ENCODE results near the gene GPR162. TPM values are rescaled to one million over a fixed set of nuclear protein-coding genes. Genes with fewer than 3 reads are reported as not detected.
"Not testable (repeated sequence)": the region's sequence is repeated elsewhere in the genome, so short reads cannot be mapped to it uniquely, and the experiment has no call there.

Gene GPR162
- total and polyA plus RNA-seq, 4 experiments from 2014 or later, result 0.32 TPM; not detected in 3

GRCh38 chr12:6873094-6874014 is 51.7 kb downstream of the GPR162 start, which contains the start of gene SPSB2:
Gene SPSB2 (minus strand): TSS chr12:6873303. CDS start chr12:6872901, 402 bp downstream.
- Mint-ChIP-seq H3K9me3 (no peaks in the 10 kb centered on the region), H3K4me1 (peaks cover 32 to 66% (median 49%) of the 10 kb centered on the region in 4 donors), H3K36me3 (peaks cover 7 to 44% of the 10 kb centered on the region in 2 donors), H3K27me3 (no peaks in the 10 kb centered on the region), H3K27ac (peak within 1 kb of the TSS; percentile 90 to 96 (median 93)), H3K4me3 (peak within 1 kb of the TSS; percentile 90 to 93 (median 92))
- H3K36me3 ChIP-seq (ENCODE audit: insufficient read depth, low read length), result peaks cover 17% of the 10 kb centered on the region
- H3K9me3 ChIP-seq (ENCODE audit: control insufficient read depth in 1 of 2, low read length in 2 of 2), result no peaks in the 10 kb centered on the region
- intact Hi-C loops (cut with micrococcal nuclease), result loop anchor here (1.0 kb wide), 5 partner anchors 18 to 97 kb away; partner anchors contain the start of genes EMG1, ENO2, LRRC23 and PHB2
- ChIA-PET POLR2A (ENCODE audit: partially characterized antibody) (interaction anchor here (0.6 to 11.0 kb wide), 46 partner anchors 9 to 316 kb away, joined by 3 to 270 read pairs (median 4); partner anchors contain the start of genes C12orf57, C1RL, CD4 and CDCA3), CTCF (ENCODE audit: partially characterized antibody) (interaction anchor here (0.6 to 9.2 kb wide), 56 partner anchors 9 to 766 kb away, joined by 3 to 151 read pairs (median 5); partner anchors contain the start of genes C12orf57, C1RL, CDCA3 and ENO2)
- peak within 1 kb of the TSS; percentile 93 to 99 for H3K4me3 ChIP-seq (ENCODE audit: low read length in 2 of 2)
- peaks cover 45% of the 10 kb centered on the region for H3K4me1 ChIP-seq (ENCODE audit: insufficient read depth, low read length)
- H3K27ac ChIP-seq (ENCODE audit: low read depth, low read length), result peak within 1 kb of the TSS; percentile 87
- DNase-seq, result peak; percentile 97 to 98 (median 98)
- no peaks in the 10 kb centered on the region for H3K27me3 ChIP-seq (ENCODE audit: insufficient read depth, low read length)

GRCh38 chr12:6874015-6874368 is 52.4 kb downstream of the GPR162 start:
- H3K27me3 ChIP-seq (ENCODE audit: insufficient read depth, low read length); DNase-seq; H3K9me3 Mint-ChIP-seq; H3K9me3 ChIP-seq (ENCODE audit: control insufficient read depth in 1 of 2, low read length in 2 of 2); intact Hi-C loops (cut with micrococcal nuclease); H3K27me3 Mint-ChIP-seq: not testable (repeated sequence)
- CTCF ChIA-PET (ENCODE audit: partially characterized antibody), result interaction anchor here (1.1 to 9.2 kb wide), 7 partner anchors 17 to 237 kb away, joined by 3 to 151 read pairs (median 32); partner anchors contain the start of genes C12orf57, C1RL, LPCAT3 and P3H3
- H3K4me3 Mint-ChIP-seq, result peak overlapping the region; percentile 89 to 93 (median 92)
- peaks cover 17% of the 10 kb centered on the region for H3K36me3 ChIP-seq (ENCODE audit: insufficient read depth, low read length)
- peak overlapping the region; percentile 87 for H3K27ac ChIP-seq (ENCODE audit: low read depth, low read length)
- H3K36me3 Mint-ChIP-seq, result peaks cover 7 to 38% of the 10 kb centered on the region in 2 donors
- POLR2A ChIA-PET (ENCODE audit: partially characterized antibody), result interaction anchor here (0.6 to 11.0 kb wide), 9 partner anchors 9 to 185 kb away, joined by 3 to 270 read pairs (median 33); partner anchors contain the start of genes C12orf57, CDCA3, ENO2 and RNU7-1
- peaks cover 39% of the 10 kb centered on the region for H3K4me1 ChIP-seq (ENCODE audit: insufficient read depth, low read length)
- H3K4me3 ChIP-seq (ENCODE audit: low read length in 2 of 2), result peak overlapping the region; percentile 76 to 99
- H3K27ac Mint-ChIP-seq, result peak overlapping the region; percentile 75 to 96 (median 89)
- H3K4me1 Mint-ChIP-seq, result peaks cover 27 to 60% (median 42%) of the 10 kb centered on the region in 4 donors

Other genes with a start within 250 kb of the GPR162 start
- gene CHD4, start 214.4 kb upstream of the GPR162 start, total RNA-seq, result 100 to 1,000 TPM; 246 to 255 TPM
- 10 to 100 TPM; 13.3 to 64.6 TPM for gene CHD4, start 214.4 kb upstream of the GPR162 start, polyA plus RNA-seq
- 10 to 100 TPM; 10.2 to 11.1 TPM for gene LPAR5, start 185.9 kb upstream of the GPR162 start, total RNA-seq
- gene LPAR5, start 185.9 kb upstream of the GPR162 start, polyA plus RNA-seq, result 10 to 100 TPM in 1 of 2 donors, 1 to 10 TPM in 1; 5.4 to 11.9 TPM
- gene ACRBP, start 174.4 kb upstream of the GPR162 start, total RNA-seq, result 10 to 100 TPM; 13.9 to 16.3 TPM
- gene ACRBP, start 174.4 kb upstream of the GPR162 start, polyA plus RNA-seq, result under 1 TPM in 1 of 2 donors, not detected in 1; 0.25 TPM
- 10 to 100 TPM; 82.3 to 83.5 TPM for gene ING4, start 158.7 kb upstream of the GPR162 start, total RNA-seq
- gene ING4, start 158.7 kb upstream of the GPR162 start, polyA plus RNA-seq, result 100 to 1,000 TPM in 1 of 2 donors, 10 to 100 TPM in 1; 73.0 to 122 TPM
- 10 to 100 TPM; 88.6 to 88.7 TPM for gene ZNF384, start 132.4 kb upstream of the GPR162 start, total RNA-seq
- gene ZNF384, start 132.4 kb upstream of the GPR162 start, polyA plus RNA-seq, result 10 to 100 TPM; 14.4 to 45.8 TPM
- gene PIANP, start 121.0 kb upstream of the GPR162 start, total RNA-seq, result 1 to 10 TPM; 1.3 to 1.5 TPM
- under 1 TPM; 0.61 to 0.69 TPM for gene PIANP, start 121.0 kb upstream of the GPR162 start, polyA plus RNA-seq
- 10 to 100 TPM; 36.9 to 37.7 TPM for gene COPS7A, start 97.8 kb upstream of the GPR162 start, total RNA-seq
- 10 to 100 TPM; 44.7 to 48.6 TPM for gene COPS7A, start 97.8 kb upstream of the GPR162 start, polyA plus RNA-seq
- 10 to 100 TPM; 79.8 to 80.3 TPM for gene MLF2, start 68.7 kb upstream of the GPR162 start, total RNA-seq
- gene MLF2, start 68.7 kb upstream of the GPR162 start, polyA plus RNA-seq, result 100 to 1,000 TPM; 111 to 130 TPM
- 1 to 10 TPM; 2.0 to 2.9 TPM for gene PTMS, start 55.5 kb upstream of the GPR162 start, total RNA-seq
- 1 to 10 TPM; 1.3 to 3.6 TPM for gene PTMS, start 55.5 kb upstream of the GPR162 start, polyA plus RNA-seq
- 1 to 10 TPM; 2.4 to 3.8 TPM for gene LAG3, start 49.3 kb upstream of the GPR162 start, total RNA-seq
- gene LAG3, start 49.3 kb upstream of the GPR162 start, polyA plus RNA-seq, result 1 to 10 TPM; 4.9 to 8.3 TPM
- 100 to 1,000 TPM; 285 to 291 TPM for gene CD4, start 32.3 kb upstream of the GPR162 start, total RNA-seq
- 100 to 1,000 TPM; 251 to 456 TPM for gene CD4, start 32.3 kb upstream of the GPR162 start, polyA plus RNA-seq
- gene P3H3, start 6.6 kb downstream of the GPR162 start, total RNA-seq, result 10 to 100 TPM; 11.2 to 11.8 TPM
- 1 to 10 TPM in 1 of 2 donors, under 1 TPM in 1; 0.72 to 1.2 TPM for gene P3H3, start 6.6 kb downstream of the GPR162 start, polyA plus RNA-seq
- 1 to 10 TPM; 5.1 to 5.2 TPM for gene GNB3, start 19.1 kb downstream of the GPR162 start, total RNA-seq
- not detected for gene GNB3, start 19.1 kb downstream of the GPR162 start, polyA plus RNA-seq
- gene CDCA3, start 29.5 kb downstream of the GPR162 start, total RNA-seq, result 1 to 10 TPM; 1.3 to 2.0 TPM
- gene CDCA3, start 29.5 kb downstream of the GPR162 start, polyA plus RNA-seq, result under 1 TPM; 0.09 to 0.39 TPM
- gene USP5, start 30.3 kb downstream of the GPR162 start, total RNA-seq, result 10 to 100 TPM; 65.2 to 69.3 TPM
- gene USP5, start 30.3 kb downstream of the GPR162 start, polyA plus RNA-seq, result 10 to 100 TPM; 53.9 to 73.0 TPM
- 100 to 1,000 TPM; 155 to 164 TPM for gene TPI1, start 45.7 kb downstream of the GPR162 start, total RNA-seq
- 100 to 1,000 TPM; 572 to 777 TPM for gene TPI1, start 45.7 kb downstream of the GPR162 start, polyA plus RNA-seq
- gene SPSB2, start 51.5 kb downstream of the GPR162 start, total RNA-seq, result 10 to 100 TPM; 19.8 to 21.9 TPM
- gene SPSB2, start 51.5 kb downstream of the GPR162 start, polyA plus RNA-seq, result 10 to 100 TPM; 16.6 to 25.5 TPM
- gene LRRC23, start 83.0 kb downstream of the GPR162 start, total RNA-seq, result 1 to 10 TPM; 8.3 to 9.1 TPM
- 1 to 10 TPM; 4.1 to 4.2 TPM for gene LRRC23, start 83.0 kb downstream of the GPR162 start, polyA plus RNA-seq
- gene ENO2, start 92.8 kb downstream of the GPR162 start, total RNA-seq, result 100 to 1,000 TPM; 187 to 190 TPM
- gene ENO2, start 92.8 kb downstream of the GPR162 start, polyA plus RNA-seq, result 10 to 100 TPM; 28.4 to 35.8 TPM
- gene ATN1, start 106.1 kb downstream of the GPR162 start, total RNA-seq, result 10 to 100 TPM; 32.2 to 33.0 TPM
- gene ATN1, start 106.1 kb downstream of the GPR162 start, polyA plus RNA-seq, result 1 to 10 TPM in 1 of 2 donors, under 1 TPM in 1; 0.16 to 1.1 TPM
- not detected for gene RNU7-1, start 122.0 kb downstream of the GPR162 start, total RNA-seq
- not detected for gene RNU7-1, start 122.0 kb downstream of the GPR162 start, polyA plus RNA-seq
- gene C12orf57, start 122.2 kb downstream of the GPR162 start, total RNA-seq, result 100 to 1,000 TPM; 423 to 425 TPM
- 100 to 1,000 TPM; 155 to 244 TPM for gene C12orf57, start 122.2 kb downstream of the GPR162 start, polyA plus RNA-seq
- 100 to 1,000 TPM; 189 to 199 TPM for gene PTPN6, start 129.5 kb downstream of the GPR162 start, total RNA-seq
- 100 to 1,000 TPM; 126 to 325 TPM for gene PTPN6, start 129.5 kb downstream of the GPR162 start, polyA plus RNA-seq
- gene PHB2, start 148.8 kb downstream of the GPR162 start, total RNA-seq, result 100 to 1,000 TPM; 142 to 148 TPM
- gene PHB2, start 148.8 kb downstream of the GPR162 start, polyA plus RNA-seq, result 100 to 1,000 TPM; 102 to 114 TPM
- 10 to 100 TPM; 68.6 to 70.8 TPM for gene EMG1, start 149.1 kb downstream of the GPR162 start, total RNA-seq
- gene EMG1, start 149.1 kb downstream of the GPR162 start, polyA plus RNA-seq, result 10 to 100 TPM; 68.8 to 69.8 TPM
- 10 to 100 TPM; 18.3 to 21.6 TPM for gene LPCAT3, start 196.7 kb downstream of the GPR162 start, total RNA-seq
- 10 to 100 TPM; 25.3 to 33.8 TPM for gene LPCAT3, start 196.7 kb downstream of the GPR162 start, polyA plus RNA-seq
- 1 to 10 TPM; 1.3 to 2.6 TPM for gene C1S, start 238.9 kb downstream of the GPR162 start, total RNA-seq
- not detected for gene C1S, start 238.9 kb downstream of the GPR162 start, polyA plus RNA-seq

Data from CD4-positive, alpha-beta memory T cell (primary cell).